HepG2 (cell line): ENCODE measurements around the gene CENPB. TPM values are rescaled to one million over a fixed set of nuclear protein-coding genes. Genes with fewer than 3 reads are reported as not detected.

Experiments used
- DMTF1 ChIP-seq: sonication (generic); formaldehyde crosslinking; IDR thresholded peaks from 2 replicates; pipeline ENCODE4 v1.4.0; 2020; ENCODE audit warnings: mild to moderate bottlenecking, missing genetic modification reagents
- GTF2F1 ChIP-seq: fragments of 150-350 bp; IDR thresholded peaks from 2 replicates; pipeline ENCODE4 v1.6.1; 2014; ENCODE audit warnings: low read length
- HDAC2 ChIP-seq: sonication (generic); formaldehyde crosslinking; IDR thresholded peaks from 2 replicates; pipeline ENCODE4 v1.4.0; 2020; ENCODE audit warnings: missing genetic modification reagents
- KLF12 ChIP-seq: sonication (generic); formaldehyde crosslinking; IDR thresholded peaks from 2 replicates; pipeline ENCODE4 v1.4.0; 2020; ENCODE audit warnings: missing genetic modification reagents, borderline replicate concordance
- KLF15 ChIP-seq: sonication (generic); formaldehyde crosslinking; IDR thresholded peaks from 2 replicates; pipeline ENCODE4 v1.8.1; 2023; ENCODE audit warnings: borderline replicate concordance, mild to moderate bottlenecking, inconsistent platforms, missing genetic modification reagents, mixed read lengths
- MED13 ChIP-seq: sonication (generic); formaldehyde crosslinking; IDR thresholded peaks from 2 replicates; pipeline ENCODE4 v1.5.0; 2020; ENCODE audit warnings: missing genetic modification reagents
- NCOA1 ChIP-seq: sonication (generic); formaldehyde crosslinking; IDR thresholded peaks from 2 replicates; pipeline ENCODE4 v1.9.0; 2021; ENCODE audit warnings: missing genetic modification reagents
- ONECUT2 ChIP-seq: sonication (generic); formaldehyde crosslinking; IDR thresholded peaks from 2 replicates; pipeline ENCODE4 v1.4.0; 2020; ENCODE audit warnings: missing genetic modification reagents
- RFX5 ChIP-seq: IDR thresholded peaks from 2 replicates; pipeline ENCODE4 v1.6.1; 2011; ENCODE audit warnings: low read depth, low read length, improper control_type of control experiment
- SP140L ChIP-seq: sonication (generic); formaldehyde crosslinking; IDR thresholded peaks from 2 replicates; pipeline ENCODE4 v1.4.0; 2020; ENCODE audit warnings: missing genetic modification reagents, borderline replicate concordance
- SP4 ChIP-seq: sonication (generic); formaldehyde crosslinking; IDR thresholded peaks from 2 replicates; pipeline ENCODE4 v1.8.1; 2023; ENCODE audit warnings: mild to moderate bottlenecking, missing genetic modification reagents
- TEAD2 ChIP-seq: sonication (generic); formaldehyde crosslinking; IDR thresholded peaks from 2 replicates; pipeline ENCODE4 v1.9.0; 2021; ENCODE audit warnings: missing genetic modification reagents
- TRIM24 ChIP-seq: sonication (generic); formaldehyde crosslinking; IDR thresholded peaks from 2 replicates; pipeline ENCODE4 v1.8.0; 2022; ENCODE audit warnings: mild to moderate bottlenecking, missing genetic modification reagents
- ZFP62 ChIP-seq: sonication (generic); formaldehyde crosslinking; IDR thresholded peaks from 2 replicates; pipeline ENCODE4 v1.4.0; 2020; ENCODE audit warnings: missing genetic modification reagents
- ZFP90 ChIP-seq: sonication (generic); formaldehyde crosslinking; IDR thresholded peaks from 2 replicates; pipeline ENCODE4 v1.8.0; 2022; ENCODE audit warnings: missing genetic modification reagents, mild to moderate bottlenecking, inconsistent platforms, borderline replicate concordance
- ZMYM2 ChIP-seq: sonication (generic); formaldehyde crosslinking; IDR thresholded peaks from 2 replicates; pipeline ENCODE4 v1.8.0; 2022; ENCODE audit warnings: mild to moderate bottlenecking, missing genetic modification reagents
- ZNF510 ChIP-seq: sonication (generic); formaldehyde crosslinking; IDR thresholded peaks from 2 replicates; pipeline ENCODE4 v1.4.0; 2020; ENCODE audit warnings: low read depth, mild to moderate bottlenecking, missing genetic modification reagents
- ZNF546 ChIP-seq: sonication (generic); formaldehyde crosslinking; conservative IDR thresholded peaks from 2 replicates; pipeline ENCODE4 v1.8.1; 2023; ENCODE audit warnings: mild to moderate bottlenecking, missing genetic modification reagents
- ZNF660 ChIP-seq: sonication (generic); formaldehyde crosslinking; IDR thresholded peaks from 2 replicates; pipeline ENCODE4 v1.5.1; 2020; ENCODE audit warnings: mild to moderate bottlenecking, low read depth, missing genetic modification reagents, borderline replicate concordance
- ZNF672 ChIP-seq: sonication (generic); formaldehyde crosslinking; IDR thresholded peaks from 2 replicates; pipeline ENCODE4 v1.8.1; 2022; ENCODE audit warnings: missing genetic modification reagents
- polyA plus RNA-seq, 8 experiments: library from polyadenylated mRNA; depleted of rRNA in 3 of 8; stranded (reverse) in 7 of 8; unstranded in 1 of 8; fragments of >200 nt; fragmentation: Illumina TruSeq in 4 of 8; extraction: Trizol in 4 of 8; gene quantifications; 2 replicates each; pipeline versions ENCODE4 v1.2.1 to v1.2.3, GENCODE V29; 2011 to 2016; ENCODE audit warnings: low read depth in 4 of 8, missing spikeins in 1 of 8, mixed read lengths in 1 of 8; ENCODE audit not compliant: insufficient read depth in 1 of 8
- total RNA-seq, 5 experiments: library from RNA; depleted of rRNA; stranded (reverse); fragments of >200 nt; fragmentation: Illumina TruSeq; extraction: Trizol; gene quantifications; 2 replicates each; pipeline ENCODE4 v1.2.3, GENCODE V29; 2016; ENCODE audit warnings: low read depth in 1 of 5
- TF ChIP-seq, protein P1 (sequence below): sonication (generic); formaldehyde crosslinking; IDR thresholded peaks from 2 replicates; pipeline ENCODE4 v1.8.1; 2023; ENCODE audit warnings: mild to moderate bottlenecking, moderate library complexity, missing genetic modification reagents
- TF ChIP-seq, protein P2 (sequence below): sonication (generic); formaldehyde crosslinking; conservative IDR thresholded peaks from 2 replicates; pipeline ENCODE4 v1.8.1; 2023; ENCODE audit warnings: missing genetic modification reagents
- TF ChIP-seq, protein P3 (sequence below): sonication (generic); formaldehyde crosslinking; IDR thresholded peaks from 2 replicates; pipeline ENCODE4 v1.4.0; 2020; ENCODE audit warnings: missing genetic modification reagents
- TF ChIP-seq, protein P4 (sequence below): sonication (generic); formaldehyde crosslinking; IDR thresholded peaks from 2 replicates; pipeline ENCODE4 v1.5.1; 2020; ENCODE audit warnings: missing genetic modification reagents, mild to moderate bottlenecking, borderline replicate concordance

The CENPB gene
- total and polyA plus RNA-seq, 2 of the 13 experiments (the other 11 are each of a cell fraction or from before 2014, with no cell fraction given): 10.4 to 54.5 TPM

GRCh38 chr20:3777716-3778629 lies 8.6 kb downstream of the CENPB start (continued):
- TF ChIP-seq MED13 (CRISPR knock-in tag) (no peak), TRIM24 (no peak), KLF12 (CRISPR knock-in tag) (peak; percentile 82), ZMYM2 (CRISPR knock-in tag) (no peak), ZNF660 (no peak), ZNF672 (no peak), ONECUT2 (CRISPR knock-in tag) (no peak), SP4 (peak; percentile 33; the same call in 1 of the 2 replicates), GTF2F1 (no peak), NCOA1 (no peak), DMTF1 (no peak), RFX5 (no peak), TEAD2 (CRISPR knock-in tag) (no peak), HDAC2 (CRISPR knock-in tag) (no peak), KLF15 (CRISPR knock-in tag) (0 out of 2 replicates have a peak, but pooled peaks have one; percentile 37), ZFP62 (CRISPR knock-in tag) (no peak), ZFP90 (CRISPR knock-in tag) (no peak), SP140L (CRISPR knock-in tag) (no peak), ZNF510 (no peak), ZNF546 (CRISPR knock-in tag) (no peak; the same call in 1 of the 2 replicates)
- TF ChIP-seq, protein P1, sequence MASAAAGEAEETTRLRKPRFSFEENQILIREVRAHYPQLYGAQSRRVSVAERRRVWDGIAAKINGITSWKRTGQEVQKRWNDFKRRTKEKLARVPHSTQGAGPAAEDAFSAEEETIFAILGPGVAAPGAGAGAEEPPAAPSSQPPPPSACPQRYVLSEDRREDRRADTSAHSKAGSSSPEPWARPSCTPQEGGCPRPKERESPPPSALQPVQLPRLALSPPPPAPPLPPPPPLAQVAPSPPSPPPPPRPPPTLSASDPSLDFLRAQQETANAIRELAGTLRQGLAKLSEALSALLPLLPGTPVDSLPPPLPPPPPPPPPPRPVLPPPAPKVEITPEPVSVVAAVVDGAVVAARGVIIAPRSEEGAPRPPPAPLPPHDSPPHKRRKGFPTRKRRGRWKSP: no peak
- TF ChIP-seq, protein P2, sequence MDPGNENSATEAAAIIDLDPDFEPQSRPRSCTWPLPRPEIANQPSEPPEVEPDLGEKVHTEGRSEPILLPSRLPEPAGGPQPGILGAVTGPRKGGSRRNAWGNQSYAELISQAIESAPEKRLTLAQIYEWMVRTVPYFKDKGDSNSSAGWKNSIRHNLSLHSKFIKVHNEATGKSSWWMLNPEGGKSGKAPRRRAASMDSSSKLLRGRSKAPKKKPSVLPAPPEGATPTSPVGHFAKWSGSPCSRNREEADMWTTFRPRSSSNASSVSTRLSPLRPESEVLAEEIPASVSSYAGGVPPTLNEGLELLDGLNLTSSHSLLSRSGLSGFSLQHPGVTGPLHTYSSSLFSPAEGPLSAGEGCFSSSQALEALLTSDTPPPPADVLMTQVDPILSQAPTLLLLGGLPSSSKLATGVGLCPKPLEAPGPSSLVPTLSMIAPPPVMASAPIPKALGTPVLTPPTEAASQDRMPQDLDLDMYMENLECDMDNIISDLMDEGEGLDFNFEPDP (CRISPR knock-in tag): no peak
- TF ChIP-seq, protein P3, sequence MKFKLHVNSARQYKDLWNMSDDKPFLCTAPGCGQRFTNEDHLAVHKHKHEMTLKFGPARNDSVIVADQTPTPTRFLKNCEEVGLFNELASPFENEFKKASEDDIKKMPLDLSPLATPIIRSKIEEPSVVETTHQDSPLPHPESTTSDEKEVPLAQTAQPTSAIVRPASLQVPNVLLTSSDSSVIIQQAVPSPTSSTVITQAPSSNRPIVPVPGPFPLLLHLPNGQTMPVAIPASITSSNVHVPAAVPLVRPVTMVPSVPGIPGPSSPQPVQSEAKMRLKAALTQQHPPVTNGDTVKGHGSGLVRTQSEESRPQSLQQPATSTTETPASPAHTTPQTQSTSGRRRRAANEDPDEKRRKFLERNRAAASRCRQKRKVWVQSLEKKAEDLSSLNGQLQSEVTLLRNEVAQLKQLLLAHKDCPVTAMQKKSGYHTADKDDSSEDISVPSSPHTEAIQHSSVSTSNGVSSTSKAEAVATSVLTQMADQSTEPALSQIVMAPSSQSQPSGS: no peak
- TF ChIP-seq, protein P4, sequence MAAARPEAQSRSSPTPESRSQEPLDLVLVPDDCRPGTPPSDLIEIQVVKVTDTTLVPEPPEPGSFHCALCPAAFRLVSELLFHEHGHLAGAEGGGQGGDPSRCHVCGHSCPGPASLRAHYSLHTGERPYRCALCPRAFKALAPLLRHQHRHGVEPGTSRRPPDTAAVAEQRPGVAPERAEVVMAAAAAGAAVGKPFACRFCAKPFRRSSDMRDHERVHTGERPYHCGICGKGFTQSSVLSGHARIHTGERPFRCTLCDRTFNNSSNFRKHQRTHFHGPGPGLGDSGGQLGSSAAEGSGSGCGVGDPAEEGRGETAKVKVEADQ (CRISPR knock-in tag): no peak
